NCI-H1436 treated with DMSO at 0.1 percent for 48 hours (cell line): ENCODE results near the gene PPP1R10.

Experiments used
- DNase-seq: peaks from one replicate; lab custom pipeline; 2025; lab: John Stamatoyannopoulos, UW

The PPP1R10 gene

DNA sequence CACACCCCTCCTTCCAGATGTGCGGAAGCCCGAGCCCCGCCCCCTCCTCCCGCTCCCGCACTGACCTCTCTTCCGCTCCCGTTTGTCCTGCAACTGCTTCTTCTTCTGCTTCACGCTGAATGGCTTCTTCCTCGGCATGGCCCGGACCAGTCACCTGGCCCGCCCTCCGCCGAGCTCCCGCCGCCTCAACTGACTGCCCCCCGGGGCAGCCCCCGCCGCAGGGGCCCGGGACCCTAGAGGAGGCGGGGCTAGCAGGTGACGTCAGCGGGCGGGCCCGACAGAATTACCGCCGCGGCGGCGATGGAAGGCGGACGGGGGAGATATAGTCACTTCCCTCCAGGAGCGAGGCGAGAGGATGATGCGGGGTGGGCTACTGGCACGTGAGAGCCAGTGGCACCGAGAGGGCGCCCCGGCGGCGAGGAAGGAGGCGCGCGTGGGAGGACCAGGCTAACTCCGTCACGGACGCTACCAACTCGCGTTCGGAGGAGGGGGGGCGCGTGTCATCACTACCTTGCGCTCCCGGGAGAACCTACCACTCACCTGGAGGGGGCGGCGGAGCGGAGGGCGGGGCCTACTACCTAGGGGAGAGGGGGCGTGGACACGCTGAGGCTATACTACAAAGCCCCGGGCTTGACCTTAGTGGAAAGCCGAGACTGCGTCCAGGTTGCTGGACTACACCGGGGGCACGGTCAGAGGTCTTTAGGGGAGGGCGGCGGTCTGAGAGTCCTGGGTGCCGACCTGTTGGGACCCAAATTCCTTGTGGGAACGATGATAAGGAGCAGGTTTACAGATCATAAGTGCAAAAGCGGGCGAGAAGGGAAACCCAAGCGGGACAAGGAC lies 60.8 kb downstream of the PPP1R10 start, which contains the start of gene GNL1:
Gene GNL1 (minus strand): TSS at position 424 of the 840 bp plus-strand sequence. CDS start 286 bp downstream, at position 138.
- peak; percentile 61 for DNase-seq

- no peak for DNase-seq
Measured at GRCh38 chr6:30555816-30556065, 61.3 kb downstream of the PPP1R10 start.

- DNase-seq = no peak
Measured at GRCh38 chr6:30554962-30555815, 61.9 kb downstream of the PPP1R10 start.

- no peak for DNase-seq
Measured at GRCh38 chr6:30554404-30554803, 62.6 kb downstream of the PPP1R10 start.
